HepG2 (cell line): ENCODE data around the gene TLCD1.

ENCODE experiments used
- REPIN1 ChIP-seq: sonication (generic); formaldehyde crosslinking; IDR thresholded peaks from 2 replicates; pipeline ENCODE4 v1.8.0; 2022; ENCODE audit warnings: missing genetic modification reagents, low read depth, mild to moderate bottlenecking, borderline replicate concordance
- U2AF2 ChIP-seq: fragments of 200-400 bp; formaldehyde crosslinking; IDR thresholded peaks from 2 replicates; pipeline ENCODE4 v1.6.1; 2017; ENCODE audit warnings: low read depth, mild to moderate bottlenecking, low read length
- TF ChIP-seq, protein P1 (sequence below): sonication (generic); formaldehyde crosslinking; IDR thresholded peaks from 2 replicates; pipeline ENCODE4 v1.5.0; 2020; ENCODE audit warnings: mild to moderate bottlenecking, missing genetic modification reagents, moderate library complexity
- TF ChIP-seq, protein P2 (sequence below): sonication (generic); formaldehyde crosslinking; IDR thresholded peaks from 2 replicates; pipeline ENCODE4 v1.8.1; 2023; ENCODE audit warnings: mild to moderate bottlenecking, missing genetic modification reagents, borderline replicate concordance

DNA sequence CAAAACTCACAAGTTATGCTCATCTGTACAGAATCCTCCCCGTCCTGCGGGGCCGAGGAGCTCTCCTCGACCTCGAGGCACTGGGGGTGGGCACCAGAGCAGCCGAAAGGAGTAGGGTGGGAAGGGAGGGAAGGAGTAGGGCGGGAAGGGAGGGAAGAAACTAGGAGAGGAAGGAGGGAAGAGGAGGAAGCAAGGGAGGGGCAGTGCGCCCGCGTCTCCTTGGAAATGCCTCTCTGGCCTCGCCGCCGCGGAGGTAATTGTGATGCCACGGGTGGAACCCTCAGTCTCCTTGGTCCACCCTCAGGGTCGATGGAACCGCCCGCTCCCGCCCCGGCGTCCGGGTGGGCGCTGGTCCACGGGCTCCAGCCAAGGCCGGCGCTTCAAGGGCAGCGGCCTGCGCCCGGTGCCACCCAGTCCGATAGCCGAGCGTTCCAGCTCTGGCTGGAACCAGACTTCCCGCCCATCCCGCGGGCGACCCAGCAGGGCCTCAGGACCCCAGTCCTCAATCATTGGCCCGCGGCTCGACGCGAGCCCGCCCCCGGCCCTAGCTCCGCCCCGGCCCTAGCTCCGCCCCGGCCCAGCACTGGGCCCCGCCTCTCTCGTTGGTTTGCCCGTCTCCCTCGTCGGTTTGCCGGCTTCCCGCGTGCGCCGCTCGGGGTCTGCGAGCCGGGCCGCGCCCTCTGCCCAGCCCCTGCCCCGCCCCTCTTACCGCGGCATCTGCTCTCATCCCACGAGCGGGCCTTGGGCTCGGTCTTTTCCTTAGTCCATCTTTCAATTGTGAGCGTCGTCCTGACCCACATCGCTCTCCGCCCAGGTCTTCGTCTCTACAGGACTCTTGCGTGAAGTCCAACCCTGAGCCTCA is 14.9 kb downstream of the TLCD1 start:
- TF ChIP-seq U2AF2 (no peak), REPIN1 (CRISPR knock-in tag) (no peak)
- TF ChIP-seq, protein P1, sequence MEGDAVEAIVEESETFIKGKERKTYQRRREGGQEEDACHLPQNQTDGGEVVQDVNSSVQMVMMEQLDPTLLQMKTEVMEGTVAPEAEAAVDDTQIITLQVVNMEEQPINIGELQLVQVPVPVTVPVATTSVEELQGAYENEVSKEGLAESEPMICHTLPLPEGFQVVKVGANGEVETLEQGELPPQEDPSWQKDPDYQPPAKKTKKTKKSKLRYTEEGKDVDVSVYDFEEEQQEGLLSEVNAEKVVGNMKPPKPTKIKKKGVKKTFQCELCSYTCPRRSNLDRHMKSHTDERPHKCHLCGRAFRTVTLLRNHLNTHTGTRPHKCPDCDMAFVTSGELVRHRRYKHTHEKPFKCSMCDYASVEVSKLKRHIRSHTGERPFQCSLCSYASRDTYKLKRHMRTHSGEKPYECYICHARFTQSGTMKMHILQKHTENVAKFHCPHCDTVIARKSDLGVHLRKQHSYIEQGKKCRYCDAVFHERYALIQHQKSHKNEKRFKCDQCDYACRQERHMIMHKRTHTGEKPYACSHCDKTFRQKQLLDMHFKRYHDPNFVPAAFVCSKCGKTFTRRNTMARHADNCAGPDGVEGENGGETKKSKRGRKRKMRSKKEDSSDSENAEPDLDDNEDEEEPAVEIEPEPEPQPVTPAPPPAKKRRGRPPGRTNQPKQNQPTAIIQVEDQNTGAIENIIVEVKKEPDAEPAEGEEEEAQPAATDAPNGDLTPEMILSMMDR (CRISPR knock-in tag), result no peak
- TF ChIP-seq, protein P2, sequence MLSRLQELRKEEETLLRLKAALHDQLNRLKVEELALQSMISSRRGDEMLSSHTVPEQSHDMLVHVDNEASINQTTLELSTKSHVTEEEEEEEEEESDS (CRISPR knock-in tag), result 0 out of 2 replicates have a peak, but pooled peaks have one; percentile 61
